ENCODE data around the gene ENPP3. TPM values are rescaled to one million over a fixed set of nuclear protein-coding genes. Genes with fewer than 3 reads are reported as not detected.

Gene ENPP3
- total and polyA plus RNA-seq, 8 donors: 0.31 to 13.0 (median 0.61) TPM; not detected in 2

DNA sequence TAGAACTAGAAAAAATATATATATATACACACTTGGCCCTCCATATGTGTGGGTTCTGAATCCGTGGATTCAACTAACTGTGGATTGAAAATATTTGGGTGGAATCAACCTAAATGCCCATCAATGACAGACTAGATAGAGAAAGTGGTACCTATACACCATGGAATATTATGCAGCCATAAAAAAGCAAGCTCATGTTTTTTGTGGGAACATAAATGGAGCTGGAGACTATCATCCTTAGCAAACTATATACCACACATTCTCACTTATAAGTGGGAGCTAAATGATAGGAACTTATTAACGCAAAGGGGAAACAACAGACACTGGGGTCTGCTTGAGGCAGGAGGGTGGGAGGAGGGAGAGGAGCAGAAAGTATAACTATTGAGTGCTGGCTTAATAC, 36.1 kb downstream of the ENPP3 start:
- Histone ChIP-seq H3K27ac (no peak overlapping the region), H3K4me3 (no peak overlapping the region), H3K9me3 (no peaks in the 10 kb centered on the region), H3K36me3 (no peaks in the 10 kb centered on the region), H3K4me1 (no peaks in the 10 kb centered on the region), H3K27me3 (no peaks in the 10 kb centered on the region)
- no peak for TF ChIP-seq EP300 (IDR thresholded peaks at IDR 0.05)
- no peak for TF ChIP-seq CTCF (IDR thresholded peaks at IDR 0.05)
- no peak for TF ChIP-seq POLR2A (IDR thresholded peaks at IDR 0.05)
- TF ChIP-seq POLR2AphosphoS5 (IDR thresholded peaks at IDR 0.05): no peak
- 88 to 98% (median 95%) methylated on average over 2 of the region's 2 CpGs for WGBS, 5 donors
- no peak for DNase-seq
- intact Hi-C loops (cut with DNase I; ENCODE audit: low total_unique reads): no loop called here

DNA sequence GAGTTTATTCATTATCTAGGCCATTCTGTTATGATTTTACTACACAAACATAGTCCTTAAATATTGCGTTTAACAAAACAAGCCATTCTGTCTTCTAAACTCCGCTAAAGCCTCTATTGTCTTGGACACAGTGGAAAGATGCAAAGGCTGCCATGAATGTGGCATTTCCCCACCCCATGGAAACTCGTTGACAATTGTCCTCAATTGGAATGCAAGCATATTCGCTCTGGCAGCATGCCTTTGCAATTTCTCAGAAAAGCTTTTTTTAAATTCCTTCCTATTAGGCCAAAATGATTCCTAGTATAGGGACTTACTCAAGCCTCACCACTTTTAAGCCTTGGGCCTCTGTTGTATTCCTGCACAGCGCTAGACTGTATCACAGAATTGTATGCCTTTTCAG, 41.3 kb downstream of the ENPP3 start:
- Histone ChIP-seq H3K36me3 (no peaks in the 10 kb centered on the region), H3K4me3 (no peak overlapping the region), H3K9me3 (no peaks in the 10 kb centered on the region), H3K27me3 (no peaks in the 10 kb centered on the region), H3K4me1 (no peaks in the 10 kb centered on the region), H3K27ac (no peak overlapping the region)
- no peak for DNase-seq
- TF ChIP-seq CTCF (IDR thresholded peaks at IDR 0.05) (no peak), EP300 (IDR thresholded peaks at IDR 0.05) (no peak), POLR2AphosphoS5 (IDR thresholded peaks at IDR 0.05) (no peak), POLR2A (IDR thresholded peaks at IDR 0.05) (no peak)
- intact Hi-C loops (cut with DNase I; ENCODE audit: low total_unique reads): no loop called here
- 79 to 86% (median 84%) methylated on average over 5 of the region's 5 CpGs for WGBS, 5 donors

DNA sequence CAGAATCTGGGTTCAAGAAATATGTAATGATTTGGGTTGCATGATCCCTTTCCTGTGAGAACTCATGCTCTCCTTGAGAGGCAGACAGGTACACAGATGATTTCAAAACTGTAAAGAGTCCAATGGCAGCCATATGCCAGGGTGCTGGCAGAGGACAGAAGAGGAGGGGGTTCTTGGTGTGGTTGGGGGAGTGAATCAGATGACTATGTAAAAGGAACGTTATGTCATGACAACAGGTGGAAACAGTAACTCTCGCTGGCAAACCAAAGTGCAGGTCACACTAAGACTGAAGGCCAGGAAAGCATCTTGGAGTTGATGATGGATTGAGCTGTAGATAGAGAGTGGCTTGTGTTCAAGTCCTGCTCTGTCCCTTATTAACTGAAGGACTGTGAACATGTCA, 43.8 kb downstream of the ENPP3 start:
- Histone ChIP-seq H3K4me1 (no peaks in the 10 kb centered on the region), H3K9me3 (no peaks in the 10 kb centered on the region), H3K4me3 (no peak overlapping the region), H3K27me3 (no peaks in the 10 kb centered on the region), H3K27ac (no peak overlapping the region), H3K36me3 (no peaks in the 10 kb centered on the region)
- no peak for DNase-seq
- intact Hi-C loops (cut with DNase I; ENCODE audit: low total_unique reads): no loop called here
- WGBS, 5 donors: 88 to 96% (median 90%) methylated on average over 2 of the region's 2 CpGs
- TF ChIP-seq POLR2AphosphoS5 (IDR thresholded peaks at IDR 0.05) (no peak), CTCF (IDR thresholded peaks at IDR 0.05) (no peak), EP300 (IDR thresholded peaks at IDR 0.05) (no peak), POLR2A (IDR thresholded peaks at IDR 0.05) (no peak)

DNA sequence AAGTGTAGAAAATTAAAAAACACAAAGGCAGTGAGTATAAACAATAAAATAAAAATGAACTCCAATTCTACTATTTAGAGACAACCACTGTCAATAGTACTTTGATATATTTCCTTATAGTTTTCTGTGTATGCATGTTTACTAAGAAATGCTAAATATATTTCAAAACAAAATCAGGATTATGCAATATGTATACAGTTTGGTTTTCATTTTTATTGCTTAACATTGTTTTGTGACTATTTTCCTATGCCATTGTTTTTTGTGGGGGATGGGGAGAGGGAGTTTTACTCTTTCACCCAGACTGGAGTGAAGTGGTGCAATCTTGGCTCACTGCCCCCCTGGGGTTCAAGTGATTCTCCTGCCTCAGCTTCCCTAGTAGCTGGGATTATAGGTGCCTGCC, 44.5 kb downstream of the ENPP3 start:
- H3K4me3 ChIP-seq: no peak overlapping the region
- DNase-seq: no peak
- intact Hi-C loops (cut with DNase I; ENCODE audit: low total_unique reads): no loop called here
- H3K36me3 ChIP-seq: no peaks in the 10 kb centered on the region
- no peak overlapping the region for H3K27ac ChIP-seq
- H3K9me3 ChIP-seq: no peaks in the 10 kb centered on the region
- TF ChIP-seq POLR2A (IDR thresholded peaks at IDR 0.05) (no peak), CTCF (IDR thresholded peaks at IDR 0.05) (no peak), POLR2AphosphoS5 (IDR thresholded peaks at IDR 0.05) (no peak), EP300 (IDR thresholded peaks at IDR 0.05) (no peak)
- no peaks in the 10 kb centered on the region for H3K4me1 ChIP-seq
- H3K27me3 ChIP-seq: no peaks in the 10 kb centered on the region

All from stomach (tissue), 9 donors.